ENCODE results near the gene CCNH.

DNA sequence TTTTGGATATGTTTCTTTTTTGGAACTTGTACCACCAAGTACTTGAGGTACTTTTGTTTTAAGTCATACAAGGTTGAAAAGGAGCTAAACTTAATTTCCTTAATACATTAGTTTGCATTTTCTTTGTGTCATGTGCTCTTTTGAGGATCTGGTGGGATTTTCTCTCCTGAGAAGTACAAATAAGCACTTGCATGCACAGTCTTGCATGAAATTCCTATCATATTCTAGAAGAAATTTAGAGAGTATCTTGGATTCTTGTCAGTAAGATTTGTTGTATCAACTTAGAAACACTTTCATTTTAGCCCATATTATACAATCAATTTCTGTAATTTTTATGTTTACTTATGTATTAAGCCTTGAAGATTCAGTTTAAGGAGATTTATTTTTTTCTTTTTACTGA lies 64.9 kb downstream of the CCNH start:
- TF ChIP-seq, protein P1, sequence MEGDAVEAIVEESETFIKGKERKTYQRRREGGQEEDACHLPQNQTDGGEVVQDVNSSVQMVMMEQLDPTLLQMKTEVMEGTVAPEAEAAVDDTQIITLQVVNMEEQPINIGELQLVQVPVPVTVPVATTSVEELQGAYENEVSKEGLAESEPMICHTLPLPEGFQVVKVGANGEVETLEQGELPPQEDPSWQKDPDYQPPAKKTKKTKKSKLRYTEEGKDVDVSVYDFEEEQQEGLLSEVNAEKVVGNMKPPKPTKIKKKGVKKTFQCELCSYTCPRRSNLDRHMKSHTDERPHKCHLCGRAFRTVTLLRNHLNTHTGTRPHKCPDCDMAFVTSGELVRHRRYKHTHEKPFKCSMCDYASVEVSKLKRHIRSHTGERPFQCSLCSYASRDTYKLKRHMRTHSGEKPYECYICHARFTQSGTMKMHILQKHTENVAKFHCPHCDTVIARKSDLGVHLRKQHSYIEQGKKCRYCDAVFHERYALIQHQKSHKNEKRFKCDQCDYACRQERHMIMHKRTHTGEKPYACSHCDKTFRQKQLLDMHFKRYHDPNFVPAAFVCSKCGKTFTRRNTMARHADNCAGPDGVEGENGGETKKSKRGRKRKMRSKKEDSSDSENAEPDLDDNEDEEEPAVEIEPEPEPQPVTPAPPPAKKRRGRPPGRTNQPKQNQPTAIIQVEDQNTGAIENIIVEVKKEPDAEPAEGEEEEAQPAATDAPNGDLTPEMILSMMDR (IDR thresholded peaks at IDR 0.05 in 4 of 5, conservative IDR thresholded peaks at IDR 0.05 in 1 of 5), result no peak
- TF ChIP-seq POLR2A (IDR thresholded peaks at IDR 0.05), result no peak

Data from gastrocnemius medialis (tissue), 4 donors.